ENCODE measurements around the gene SDF4.
A peak's percentile ranks its signal among the peaks of the same experiment; 100 is the strongest.

The SDF4 gene

DNA sequence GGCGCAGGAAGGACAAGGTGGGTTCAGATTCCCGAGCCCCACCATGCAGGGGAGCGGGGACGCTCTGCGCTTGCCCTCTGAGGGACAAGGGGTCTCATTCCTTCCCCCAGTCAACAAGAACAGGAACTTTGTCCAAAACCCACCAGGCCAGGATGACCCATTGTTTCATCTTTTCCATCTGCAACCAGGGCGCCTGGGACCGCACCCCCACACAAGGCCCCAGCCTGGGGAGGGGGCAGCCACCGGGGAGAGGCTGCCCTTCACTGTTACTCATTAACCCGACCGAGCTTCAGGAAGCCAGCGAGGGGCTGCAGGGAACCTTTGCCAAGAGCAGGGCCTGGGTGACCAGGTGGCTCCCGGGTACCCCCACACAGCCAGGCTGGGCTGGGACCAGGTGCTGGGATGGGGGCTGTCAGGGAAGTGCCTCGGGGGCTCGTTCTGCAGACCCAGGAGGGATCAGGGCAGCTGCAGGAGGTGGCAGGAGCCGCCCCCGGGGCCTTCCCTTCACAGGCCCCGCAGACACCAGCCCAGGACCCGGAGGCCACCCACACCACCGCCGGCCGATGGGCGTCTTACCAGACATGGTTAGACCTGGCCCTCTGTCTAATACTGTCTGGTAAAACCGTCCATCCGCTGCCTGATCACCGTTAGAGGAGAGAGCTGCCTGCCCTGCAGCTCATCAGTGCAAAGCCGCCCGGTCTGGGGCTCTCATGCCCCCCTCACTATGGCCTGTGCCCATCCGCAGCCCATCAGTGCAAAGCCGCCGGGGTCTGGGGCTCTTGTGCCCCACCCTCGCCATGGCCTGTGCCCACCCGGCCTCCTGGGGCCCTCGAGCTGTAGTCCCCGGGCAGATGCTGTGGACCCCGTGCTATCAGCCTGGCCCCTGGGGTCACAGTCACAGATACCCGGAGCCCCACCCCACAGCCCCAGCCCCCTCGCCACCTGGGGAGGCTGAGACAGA lies 63.1 kb downstream of the SDF4 start:
- POLR2A ChIA-PET = interaction anchor here (0.6 kb wide), 1 partner anchor 32 kb away, joined by 3 read pairs; no protein-coding TSS in a partner anchor
- Histone ChIP-seq H3K9me3 (ENCODE audit: control insufficient read depth, insufficient read depth, low read depth, low read length) (no peaks in the 10 kb centered on the region), H3K36me3 (ENCODE audit: control insufficient read depth in 2 of 2, insufficient read depth in 1 of 2, low read length in 2 of 2) (no peaks in the 10 kb centered on the region), H3K4me1 (ENCODE audit: control insufficient read depth, insufficient read depth, low read length) (no peaks in the 10 kb centered on the region), H3K4me3 (ENCODE audit: low read depth, low read length) (no peak overlapping the region), H3K27ac (ENCODE audit: extremely low read depth, low read depth, low read length) (no peak overlapping the region)
- TF ChIP-seq ZNF501 (tag by site-specific recombination; IDR thresholded peaks at IDR 0.05) (no peak), EGR2 (tag by site-specific recombination; IDR thresholded peaks at IDR 0.05; ENCODE audit: low read depth) (peak; percentile 50; the same call in 1 of the 2 replicates), ZNF335 (tag by site-specific recombination; conservative IDR thresholded peaks at IDR 0.05) (peak; percentile 41), MEIS1 (CRISPR knock-in tag; IDR thresholded peaks at IDR 0.05; ENCODE audit: borderline replicate concordance) (no peak)
- CTCF ChIA-PET = no interaction called here

DNA sequence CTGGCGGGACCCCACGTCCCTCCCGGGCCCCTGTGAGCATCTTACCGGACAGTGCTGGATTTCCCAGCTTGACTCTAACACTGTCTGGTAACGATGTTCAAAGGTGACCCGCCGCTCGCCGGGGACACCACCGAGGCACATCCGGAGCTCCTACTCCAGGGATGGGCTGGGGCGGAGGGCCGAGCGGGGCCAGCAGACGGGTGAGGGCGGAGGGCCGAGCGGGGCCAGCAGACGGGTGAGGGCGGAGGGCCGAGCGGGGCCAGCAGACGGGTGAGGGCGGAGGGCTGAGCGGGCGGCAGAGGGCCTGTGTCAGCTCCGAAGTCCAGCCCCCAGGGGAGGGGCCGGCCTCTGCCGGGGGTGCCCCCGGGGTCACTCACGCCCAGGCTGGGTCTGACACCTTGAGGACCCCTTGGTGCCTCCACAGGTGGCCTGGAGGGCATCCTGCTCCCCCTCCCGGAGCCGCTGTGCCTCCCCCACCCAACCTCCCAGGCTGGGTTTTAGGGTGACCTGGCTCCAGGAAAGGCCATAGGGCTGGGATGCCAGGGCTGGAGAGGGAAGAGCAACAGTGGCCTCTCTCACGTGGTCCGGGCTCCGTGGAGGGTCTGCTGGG lies 63.9 kb downstream of the SDF4 start:
- H3K36me3 ChIP-seq (ENCODE audit: control insufficient read depth in 2 of 2, insufficient read depth in 1 of 2, low read length in 2 of 2) = no peaks in the 10 kb centered on the region
- H3K4me3 ChIP-seq (ENCODE audit: low read depth, low read length) = no peak overlapping the region
- ChIA-PET CTCF (interaction anchor here (0.6 kb wide), 1 partner anchor 123 kb away, joined by 3 read pairs; no protein-coding TSS in a partner anchor), POLR2A (no interaction called here)
- no peak overlapping the region for H3K27ac ChIP-seq (ENCODE audit: extremely low read depth, low read depth, low read length)
- H3K9me3 ChIP-seq (ENCODE audit: control insufficient read depth, insufficient read depth, low read depth, low read length) = no peaks in the 10 kb centered on the region
- TF ChIP-seq ZNF140 (tag by site-specific recombination; IDR thresholded peaks at IDR 0.05) (no peak), GLI2 (tag by site-specific recombination; IDR thresholded peaks at IDR 0.05; ENCODE audit: borderline replicate concordance, low read depth) (no peak), KLF1 (tag by site-specific recombination; IDR thresholded peaks at IDR 0.05) (no peak), ZNF510 (tag by site-specific recombination; IDR thresholded peaks at IDR 0.05; ENCODE audit: insufficient replicate concordance) (no peak), ZBTB1 (tag by site-specific recombination; IDR thresholded peaks at IDR 0.05) (no peak), KLF8 (tag by site-specific recombination; IDR thresholded peaks at IDR 0.05) (no peak), ZNF391 (tag by site-specific recombination; IDR thresholded peaks at IDR 0.05; ENCODE audit: borderline replicate concordance, low read depth) (no peak), SETDB1 (IDR thresholded peaks at IDR 0.05; ENCODE audit: insufficient read length, low read length) (no peak)
- TF ChIP-seq, protein P1, sequence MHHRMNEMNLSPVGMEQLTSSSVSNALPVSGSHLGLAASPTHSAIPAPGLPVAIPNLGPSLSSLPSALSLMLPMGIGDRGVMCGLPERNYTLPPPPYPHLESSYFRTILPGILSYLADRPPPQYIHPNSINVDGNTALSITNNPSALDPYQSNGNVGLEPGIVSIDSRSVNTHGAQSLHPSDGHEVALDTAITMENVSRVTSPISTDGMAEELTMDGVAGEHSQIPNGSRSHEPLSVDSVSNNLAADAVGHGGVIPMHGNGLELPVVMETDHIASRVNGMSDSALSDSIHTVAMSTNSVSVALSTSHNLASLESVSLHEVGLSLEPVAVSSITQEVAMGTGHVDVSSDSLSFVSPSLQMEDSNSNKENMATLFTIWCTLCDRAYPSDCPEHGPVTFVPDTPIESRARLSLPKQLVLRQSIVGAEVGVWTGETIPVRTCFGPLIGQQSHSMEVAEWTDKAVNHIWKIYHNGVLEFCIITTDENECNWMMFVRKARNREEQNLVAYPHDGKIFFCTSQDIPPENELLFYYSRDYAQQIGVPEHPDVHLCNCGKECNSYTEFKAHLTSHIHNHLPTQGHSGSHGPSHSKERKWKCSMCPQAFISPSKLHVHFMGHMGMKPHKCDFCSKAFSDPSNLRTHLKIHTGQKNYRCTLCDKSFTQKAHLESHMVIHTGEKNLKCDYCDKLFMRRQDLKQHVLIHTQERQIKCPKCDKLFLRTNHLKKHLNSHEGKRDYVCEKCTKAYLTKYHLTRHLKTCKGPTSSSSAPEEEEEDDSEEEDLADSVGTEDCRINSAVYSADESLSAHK (tag by site-specific recombination; IDR thresholded peaks at IDR 0.05) = no peak
- TF ChIP-seq, protein P2, sequence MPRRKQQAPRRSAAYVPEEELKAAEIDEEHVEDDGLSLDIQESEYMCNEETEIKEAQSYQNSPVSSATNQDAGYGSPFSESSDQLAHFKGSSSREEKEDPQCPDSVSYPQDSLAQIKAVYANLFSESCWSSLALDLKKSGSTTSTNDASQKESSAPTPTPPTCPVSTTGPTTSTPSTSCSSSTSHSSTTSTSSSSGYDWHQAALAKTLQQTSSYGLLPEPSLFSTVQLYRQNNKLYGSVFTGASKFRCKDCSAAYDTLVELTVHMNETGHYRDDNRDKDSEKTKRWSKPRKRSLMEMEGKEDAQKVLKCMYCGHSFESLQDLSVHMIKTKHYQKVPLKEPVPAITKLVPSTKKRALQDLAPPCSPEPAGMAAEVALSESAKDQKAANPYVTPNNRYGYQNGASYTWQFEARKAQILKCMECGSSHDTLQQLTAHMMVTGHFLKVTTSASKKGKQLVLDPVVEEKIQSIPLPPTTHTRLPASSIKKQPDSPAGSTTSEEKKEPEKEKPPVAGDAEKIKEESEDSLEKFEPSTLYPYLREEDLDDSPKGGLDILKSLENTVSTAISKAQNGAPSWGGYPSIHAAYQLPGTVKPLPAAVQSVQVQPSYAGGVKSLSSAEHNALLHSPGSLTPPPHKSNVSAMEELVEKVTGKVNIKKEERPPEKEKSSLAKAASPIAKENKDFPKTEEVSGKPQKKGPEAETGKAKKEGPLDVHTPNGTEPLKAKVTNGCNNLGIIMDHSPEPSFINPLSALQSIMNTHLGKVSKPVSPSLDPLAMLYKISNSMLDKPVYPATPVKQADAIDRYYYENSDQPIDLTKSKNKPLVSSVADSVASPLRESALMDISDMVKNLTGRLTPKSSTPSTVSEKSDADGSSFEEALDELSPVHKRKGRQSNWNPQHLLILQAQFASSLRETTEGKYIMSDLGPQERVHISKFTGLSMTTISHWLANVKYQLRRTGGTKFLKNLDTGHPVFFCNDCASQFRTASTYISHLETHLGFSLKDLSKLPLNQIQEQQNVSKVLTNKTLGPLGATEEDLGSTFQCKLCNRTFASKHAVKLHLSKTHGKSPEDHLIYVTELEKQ (tag by site-specific recombination; IDR thresholded peaks at IDR 0.05; ENCODE audit: borderline replicate concordance) = no peak
- TF ChIP-seq, protein P3, sequence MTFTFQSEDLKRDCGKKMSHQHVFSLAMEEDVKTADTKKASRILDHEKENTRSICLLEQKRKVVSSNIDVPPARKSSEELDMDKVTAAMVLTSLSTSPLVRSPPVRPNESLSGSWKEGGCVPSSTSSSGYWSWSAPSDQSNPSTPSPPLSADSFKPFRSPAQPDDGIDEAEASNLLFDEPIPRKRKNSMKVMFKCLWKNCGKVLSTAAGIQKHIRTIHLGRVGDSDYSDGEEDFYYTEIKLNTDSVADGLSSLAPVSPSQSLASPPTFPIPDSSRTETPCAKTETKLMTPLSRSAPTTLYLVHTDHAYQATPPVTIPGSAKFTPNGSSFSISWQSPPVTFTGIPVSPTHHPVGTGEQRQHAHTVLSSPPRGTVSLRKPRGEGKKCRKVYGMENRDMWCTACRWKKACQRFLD (tag by site-specific recombination; IDR thresholded peaks at IDR 0.05) = no peak
- no peaks in the 10 kb centered on the region for H3K4me1 ChIP-seq (ENCODE audit: control insufficient read depth, insufficient read depth, low read length)
